Esophagus mucosa (tissue), 1 donor: ENCODE measurements around the gene IAPP. TPM values are rescaled to one million over a fixed set of nuclear protein-coding genes. Genes with fewer than 3 reads are reported as not detected.
"Not testable (repeated sequence)": the region's sequence is repeated elsewhere in the genome, so short reads cannot be mapped to it uniquely, and the experiment has no call there.

Source experiments
- ATAC-seq: fragments of 200-7000 bp; cut with Tn5 transposase; one replicate; pipeline ENCODE4 v1.9.1; 2020
- total RNA-seq: library from RNA; stranded (reverse); gene quantifications from one replicate; pipeline ENCODE4 v1.2.4, GENCODE V29; 2023
- donor health status: DM: yes; HTN: yes; CAD: no.

IAPP gene
- total RNA-seq = not detected

DNA sequence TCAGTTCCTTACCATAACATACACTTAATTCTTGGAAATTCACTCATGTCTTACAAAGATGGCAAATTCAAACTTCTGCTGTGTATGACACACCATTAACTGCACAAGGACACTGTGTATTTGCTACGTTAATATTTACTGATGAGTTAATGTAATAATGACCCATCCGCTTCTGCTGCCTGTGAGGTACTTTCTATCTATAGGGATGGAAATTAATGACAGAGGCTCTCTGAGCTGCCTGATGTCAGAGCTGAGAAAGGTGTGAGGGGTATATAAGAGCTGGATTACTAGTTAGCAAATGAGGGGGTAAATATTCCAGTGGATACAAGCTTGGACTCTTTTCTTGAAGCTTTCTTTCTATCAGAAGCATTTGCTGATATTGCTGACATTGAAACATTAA, at the start of gene IAPP:
TSS of gene IAPP (plus strand) at position 301 of the 400 bp plus-strand sequence. CDS start 450 bp downstream, outside the sequence.
- no peak for ATAC-seq

DNA sequence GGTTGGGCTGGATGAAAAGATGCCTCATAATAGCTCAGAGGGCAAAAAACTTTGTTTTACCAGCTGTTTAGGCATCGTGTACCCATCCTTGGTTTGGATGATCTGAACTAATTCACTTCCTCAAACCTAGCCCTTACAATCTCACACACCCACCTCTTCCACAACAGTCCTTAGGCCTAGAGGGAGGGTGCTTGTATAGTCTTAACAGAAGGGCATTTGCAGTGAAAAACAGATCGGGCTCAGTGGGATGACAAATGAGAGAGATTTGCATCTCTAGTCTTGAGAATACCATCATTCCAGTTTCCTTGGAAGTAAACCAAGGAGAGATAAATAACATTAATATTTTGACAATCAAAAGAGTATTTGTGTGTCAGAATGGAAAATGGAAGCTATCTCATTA, 49.0 kb upstream of the IAPP start:
- no peak for ATAC-seq

DNA sequence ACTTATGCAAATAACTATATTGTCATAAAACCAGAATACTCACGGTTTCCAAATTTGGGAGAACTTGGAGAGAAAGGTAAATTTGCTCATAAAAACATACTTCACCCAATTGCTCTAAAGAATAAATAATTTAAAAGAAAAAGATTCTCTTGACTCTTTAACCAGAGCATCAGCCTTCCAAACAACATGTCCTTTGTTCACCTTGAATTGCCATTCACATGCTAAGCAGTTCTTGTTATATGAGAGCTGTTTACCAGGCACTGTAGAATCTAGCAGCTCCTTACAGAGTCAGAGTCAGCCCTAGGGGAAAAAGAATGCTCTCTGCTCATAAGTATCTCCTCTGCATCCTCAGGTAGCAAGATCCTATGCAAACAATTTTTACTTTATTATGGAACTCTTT, 48.2 kb upstream of the IAPP start:
- no peak for ATAC-seq

DNA sequence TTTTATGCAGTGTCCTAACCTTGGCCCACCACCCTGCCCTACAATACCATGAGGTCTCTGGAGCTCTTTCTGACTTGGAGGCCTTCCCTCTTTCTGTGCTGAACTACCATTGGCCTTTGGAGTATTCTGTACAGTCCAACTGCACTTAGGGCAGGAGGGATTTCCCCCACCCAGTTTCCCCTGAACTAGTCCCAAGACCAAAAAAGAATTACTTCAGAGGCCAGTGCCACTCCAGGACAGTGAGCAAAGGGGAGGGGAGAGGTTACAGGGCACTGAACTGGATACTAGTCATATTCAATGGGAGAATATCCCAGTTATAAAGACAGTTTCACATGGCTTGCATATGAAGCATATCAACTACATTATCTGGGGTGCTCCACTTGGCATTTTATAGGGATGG, 44.1 kb upstream of the IAPP start:
- ATAC-seq = no peak

GRCh38 chr12:21330682-21331253, 41.9 kb upstream of the IAPP start:
- ATAC-seq = no peak

DNA sequence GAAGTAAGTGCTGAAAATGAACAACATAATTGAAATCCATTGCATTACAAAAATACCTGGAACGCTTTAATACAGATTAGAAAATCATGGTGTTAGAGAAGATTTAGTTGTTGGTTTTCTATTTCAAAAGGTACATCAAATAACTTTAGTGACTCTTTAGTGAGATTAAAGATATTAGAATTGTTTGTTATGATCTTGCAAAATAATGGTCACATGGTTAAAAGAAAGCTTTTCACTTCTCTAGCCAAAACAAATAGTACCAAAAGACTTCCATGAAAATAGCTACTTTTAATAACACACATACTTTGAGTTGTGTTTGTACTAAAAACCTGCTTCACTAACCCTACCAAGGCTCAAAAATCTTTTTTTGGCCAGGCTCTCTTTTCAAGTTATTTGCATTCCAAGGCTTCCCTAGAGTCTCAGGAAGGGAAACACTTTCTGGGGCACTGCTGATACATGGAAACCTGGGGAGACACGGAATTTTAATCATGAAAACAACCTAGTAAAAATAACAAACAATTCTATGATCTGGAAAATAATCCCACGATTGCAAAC, 37.9 kb upstream of the IAPP start, which contains the start of gene SLCO1A2:
TSS of gene SLCO1A2 (minus strand) at position 147 of the 555 bp plus-strand sequence. CDS start 270 bp downstream, outside the sequence.
- no peak for ATAC-seq

- no peak for ATAC-seq
Observed at GRCh38 chr12:21336656-21337055, 36.0 kb upstream of the IAPP start.

DNA sequence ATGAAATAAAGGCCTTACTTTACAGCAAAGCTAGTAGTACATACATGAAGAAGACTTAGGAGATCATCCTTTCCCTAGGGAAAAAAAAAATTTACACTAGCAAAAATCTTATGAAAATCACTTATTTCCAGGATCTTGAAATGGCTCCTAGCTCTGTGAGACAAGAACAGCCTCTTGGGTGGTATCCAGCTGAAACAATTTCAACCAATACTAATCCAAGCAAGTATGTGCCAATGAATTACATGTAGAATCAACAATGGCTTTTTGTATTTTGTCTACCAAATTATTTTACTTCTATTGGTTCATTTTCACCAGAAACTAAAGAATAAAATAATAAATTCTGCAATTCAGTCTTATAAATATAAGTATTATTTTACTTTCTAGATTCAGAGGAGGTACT, 35.2 kb upstream of the IAPP start:
- ATAC-seq = no peak

DNA sequence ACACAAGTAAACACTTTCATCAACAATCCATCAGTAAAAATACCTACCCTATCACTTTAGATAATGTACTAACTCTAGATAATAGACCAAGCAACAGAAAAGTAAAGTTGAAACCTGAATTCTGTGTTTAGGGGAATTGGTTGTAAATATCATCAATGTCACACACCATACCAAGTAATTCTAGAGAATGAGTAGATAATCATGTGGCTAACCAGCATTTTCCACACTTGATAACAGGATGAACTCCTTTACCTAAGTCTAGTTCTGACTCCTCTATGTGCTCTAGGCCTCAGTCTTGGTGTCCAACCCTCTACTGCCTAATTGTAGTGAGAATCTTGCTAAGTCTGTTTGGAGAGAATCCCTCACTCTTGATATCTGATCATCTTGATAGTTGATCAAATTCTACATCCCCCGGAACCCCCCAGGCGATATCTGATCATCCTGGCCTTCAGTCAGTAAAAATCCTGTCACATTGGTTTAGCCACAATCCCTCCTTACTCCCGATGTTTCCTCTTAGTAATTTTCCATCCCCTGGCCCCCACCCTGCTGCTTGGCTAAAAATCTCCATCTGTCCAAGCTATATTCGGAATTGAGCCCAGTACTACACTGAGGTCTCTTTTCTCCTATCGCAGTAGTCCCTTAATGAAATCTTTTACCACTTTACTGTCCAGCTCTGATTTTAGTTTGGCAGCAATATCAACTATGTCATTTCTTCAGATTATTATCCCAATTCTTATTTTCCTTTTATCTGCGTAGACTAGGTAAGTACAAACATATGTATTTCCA, 34.5 kb upstream of the IAPP start:
- ATAC-seq = no peak

DNA sequence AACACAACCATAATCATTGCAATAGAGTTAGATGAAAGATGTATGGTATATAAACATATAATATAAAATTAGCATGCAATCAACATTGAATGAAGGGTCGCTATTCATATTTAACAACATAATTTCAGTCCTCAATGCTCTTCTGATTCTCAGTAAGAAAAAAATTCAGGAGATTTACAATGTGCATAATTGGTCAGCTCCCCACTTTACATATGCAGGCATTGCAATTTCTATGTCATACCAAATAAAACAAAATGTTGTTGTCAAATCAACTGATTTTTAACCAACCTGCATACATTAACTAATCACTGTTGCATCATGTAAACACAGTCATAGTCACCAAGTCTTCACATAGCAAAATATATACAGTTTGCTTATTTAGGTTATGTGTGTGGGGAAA, 32.8 kb upstream of the IAPP start:
- ATAC-seq = no peak

DNA sequence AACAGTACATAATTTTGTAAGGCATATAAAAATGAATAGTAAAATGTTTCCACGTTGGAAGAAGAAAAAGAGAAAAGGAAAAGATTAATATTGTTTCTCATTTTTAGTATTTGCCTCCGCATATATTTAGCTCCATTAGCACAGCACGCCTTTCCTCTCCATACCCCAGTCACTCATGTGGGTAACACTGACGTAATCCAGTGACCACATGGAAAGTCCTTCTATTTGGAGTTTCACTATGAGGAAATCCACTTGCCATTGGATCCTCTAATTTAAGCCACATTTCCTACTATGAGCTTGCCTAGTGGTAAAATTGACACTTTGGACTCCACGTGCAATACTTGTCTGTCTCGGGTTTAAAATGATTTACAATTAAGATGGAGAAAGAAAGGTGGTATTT, 32.3 kb upstream of the IAPP start:
- no peak for ATAC-seq

DNA sequence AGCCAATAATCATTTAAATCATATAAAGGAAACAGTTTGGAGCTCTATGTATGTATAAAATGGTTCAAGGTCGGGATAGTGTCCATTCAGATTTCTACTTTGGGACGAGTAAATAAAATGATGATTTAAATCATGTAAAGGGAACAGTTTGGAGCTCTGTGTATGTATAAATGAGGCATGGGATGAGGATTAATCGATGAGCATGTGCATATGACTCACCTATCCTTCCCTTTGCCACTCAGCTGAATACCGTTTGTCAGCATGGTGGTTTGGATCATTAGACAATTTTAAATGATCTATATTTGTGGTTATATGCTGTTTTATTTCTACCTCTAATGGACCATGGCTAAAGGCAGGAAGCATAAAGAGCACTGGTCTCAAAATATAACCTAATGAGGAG, 30.9 kb upstream of the IAPP start:
- ATAC-seq = no peak

- ATAC-seq = no peak
Observed at GRCh38 chr12:21343636-21344035, 29.1 kb upstream of the IAPP start.

GRCh38 chr12:21346542-21347205, 26.0 kb upstream of the IAPP start:
- ATAC-seq = no peak

GRCh38 chr12:21350975-21351374, 21.7 kb upstream of the IAPP start:
- no peak for ATAC-seq

DNA sequence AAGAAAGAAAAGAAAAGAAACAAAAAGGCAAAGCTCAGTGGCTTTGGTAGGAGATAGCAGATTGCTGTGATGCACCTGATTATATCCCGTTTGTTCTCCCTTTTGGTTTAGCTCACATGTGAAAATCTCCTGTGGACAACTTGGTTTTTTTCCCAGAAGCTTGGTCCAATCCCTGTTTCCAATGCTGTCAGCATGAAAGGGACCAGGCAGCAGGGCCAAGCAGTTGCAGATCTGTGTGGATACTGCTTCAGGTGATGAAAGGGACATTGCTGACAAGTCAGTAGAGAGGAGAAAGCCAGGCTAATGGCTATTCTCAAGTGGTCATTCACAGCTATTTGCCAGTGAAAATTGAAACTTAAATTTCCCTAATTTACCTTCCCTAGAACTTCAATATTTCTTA, 19.2 kb upstream of the IAPP start:
- no peak for ATAC-seq

DNA sequence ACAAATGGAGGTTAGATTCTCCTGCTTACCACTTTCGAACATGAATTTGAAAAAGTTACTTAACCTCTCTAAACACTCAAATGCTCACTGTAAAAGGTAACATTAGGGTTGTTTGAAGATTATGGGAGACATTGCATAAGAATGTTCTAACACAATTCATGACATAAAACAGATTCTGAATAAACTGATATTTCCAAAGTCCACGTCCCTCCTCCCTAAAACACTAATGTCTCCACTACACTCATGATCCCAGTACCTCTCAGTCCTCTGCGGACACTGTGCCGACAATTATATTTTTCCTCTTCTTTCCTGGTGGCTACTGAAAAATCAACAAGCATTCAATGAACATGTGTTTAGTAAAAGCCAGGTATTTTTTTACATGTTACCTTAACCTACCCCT, 18.8 kb upstream of the IAPP start:
- ATAC-seq = no peak

DNA sequence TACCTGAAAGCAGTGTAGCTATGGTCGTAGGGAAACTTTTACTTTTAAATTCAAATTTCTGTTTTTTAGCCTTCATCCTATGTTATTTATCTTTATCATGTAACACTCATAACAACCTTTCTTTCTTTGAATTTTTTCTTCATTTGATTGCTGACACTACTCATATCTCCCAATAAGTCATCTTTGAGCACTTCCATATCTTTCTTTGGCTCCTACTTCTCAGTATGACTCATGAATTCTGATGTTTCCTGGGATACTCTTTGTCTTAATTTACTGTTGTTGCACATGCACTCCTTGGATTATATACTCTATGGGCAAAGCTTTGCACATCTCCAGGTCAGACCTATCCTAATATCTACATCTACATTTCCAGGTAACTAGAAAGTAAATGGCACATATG, 18.1 kb upstream of the IAPP start:
- no peak for ATAC-seq

- not testable (repeated sequence) for ATAC-seq
Observed at GRCh38 chr12:21360632-21361031, 12.1 kb upstream of the IAPP start.

- ATAC-seq = no peak
Observed at GRCh38 chr12:21369141-21369980, 3.3 kb upstream of the IAPP start.

- no peak for ATAC-seq
Observed at GRCh38 chr12:21370845-21371449, 1.8 kb upstream of the IAPP start.

- ATAC-seq = no peak
Observed at GRCh38 chr12:21379218-21379617, 6.5 kb downstream of the IAPP start.
